HG02759 (cell line): ENCODE results near the gene ADCY2.

Experiments used
- ATAC-seq: cut with Tn5 transposase; IDR thresholded peaks from one replicate; pipeline ENCODE4 v1.9.1; 2021; ENCODE audit warnings: mild to moderate bottlenecking, moderate library complexity; ENCODE audit not compliant: unreplicated experiment

Gene ADCY2

DNA sequence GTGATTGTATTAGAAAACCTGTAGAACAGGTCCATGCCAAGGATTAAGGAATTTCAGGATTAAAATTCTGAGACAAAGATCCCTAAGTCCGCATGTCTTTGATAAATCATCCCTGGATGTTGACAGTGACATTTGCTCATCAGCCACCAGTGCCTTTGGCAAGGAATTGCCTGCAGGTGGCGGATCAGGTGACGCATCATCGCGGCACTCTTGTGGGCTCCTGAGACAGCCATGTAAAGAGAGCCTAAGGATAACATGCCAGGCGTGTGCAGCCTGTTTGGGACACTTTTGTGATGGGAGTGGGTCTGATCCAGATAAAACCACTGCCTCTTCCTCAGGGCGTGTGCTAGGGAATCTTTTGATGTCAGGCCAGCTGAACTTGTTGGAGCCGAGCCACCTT, 40.6 kb downstream of the ADCY2 start:
- ATAC-seq: no peak

DNA sequence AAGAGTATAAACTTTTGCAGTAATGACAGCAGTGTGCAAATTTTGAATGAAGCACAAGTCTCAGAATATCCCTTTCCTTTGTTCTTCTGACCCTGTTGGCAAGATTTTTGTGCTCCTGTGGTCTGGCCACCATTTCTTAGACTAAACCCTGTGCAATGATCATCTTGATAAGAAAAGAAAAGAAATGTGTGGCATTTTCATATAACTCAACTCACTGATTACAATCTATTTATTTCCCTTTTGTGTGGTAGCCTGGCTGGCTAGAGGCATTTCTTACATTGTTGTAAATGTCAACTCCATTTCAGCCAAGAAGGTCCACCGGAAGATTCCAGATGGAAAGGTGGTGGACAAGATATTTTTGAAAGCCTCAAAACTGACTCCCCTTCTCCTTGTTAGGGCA, 41.9 kb downstream of the ADCY2 start:
- no peak for ATAC-seq

DNA sequence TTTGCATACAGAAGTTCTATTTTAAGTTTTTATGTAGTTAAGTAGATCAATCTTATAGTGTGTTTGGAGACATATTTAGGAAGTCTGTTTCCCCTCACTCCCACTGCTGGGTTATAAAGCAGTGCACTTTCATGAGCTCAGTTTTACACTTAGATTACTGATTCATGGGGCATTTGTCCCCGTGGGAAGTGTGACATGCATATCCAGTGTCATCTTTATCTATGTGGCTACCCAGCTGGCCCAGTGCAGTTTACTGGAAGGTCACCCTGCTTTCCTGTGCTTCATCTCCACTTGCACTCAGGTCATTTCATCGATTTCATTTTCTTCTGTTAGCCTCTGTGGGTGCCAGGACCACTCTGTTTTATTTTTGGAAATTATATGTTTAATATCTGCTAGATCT, 49.1 kb downstream of the ADCY2 start:
- no peak for ATAC-seq

DNA sequence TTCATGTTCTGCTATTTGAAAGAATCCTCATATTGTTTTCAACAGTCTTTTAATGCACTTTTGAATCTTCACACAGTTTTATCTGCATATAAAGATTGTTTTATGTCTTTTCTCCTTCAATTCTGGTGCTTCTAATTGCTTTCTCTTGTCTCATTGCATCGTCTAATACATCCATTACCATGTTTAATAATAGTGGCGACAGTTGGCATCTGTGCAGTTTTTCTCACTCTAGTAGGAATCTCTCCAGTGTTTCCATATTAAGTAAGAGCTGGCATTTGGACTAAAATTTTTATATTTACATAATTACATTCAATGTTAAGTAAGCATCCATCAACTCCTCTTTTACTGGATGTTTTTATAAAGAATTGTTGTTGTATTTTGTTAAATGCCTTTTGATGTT, 49.9 kb downstream of the ADCY2 start:
- no peak for ATAC-seq

DNA sequence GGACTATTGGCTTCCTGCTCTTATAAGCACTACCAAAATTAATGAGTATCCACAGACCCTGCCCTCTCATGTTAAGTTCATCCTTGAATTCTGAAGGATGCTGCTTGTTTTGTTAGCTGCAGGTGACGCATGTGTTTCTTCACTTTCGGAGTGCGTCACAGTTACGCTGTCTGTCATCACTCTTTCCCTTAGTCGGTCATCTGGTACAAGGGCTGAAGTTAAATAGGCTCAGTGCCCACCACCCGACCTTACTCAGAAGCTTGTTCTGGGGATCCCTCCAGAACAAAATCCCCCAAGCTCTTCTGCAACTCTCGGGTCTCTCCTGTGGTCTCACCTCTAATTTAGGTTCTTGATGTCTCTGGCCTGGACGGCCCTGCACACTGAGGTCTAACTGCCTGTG, 51.0 kb downstream of the ADCY2 start:
- no peak for ATAC-seq

DNA sequence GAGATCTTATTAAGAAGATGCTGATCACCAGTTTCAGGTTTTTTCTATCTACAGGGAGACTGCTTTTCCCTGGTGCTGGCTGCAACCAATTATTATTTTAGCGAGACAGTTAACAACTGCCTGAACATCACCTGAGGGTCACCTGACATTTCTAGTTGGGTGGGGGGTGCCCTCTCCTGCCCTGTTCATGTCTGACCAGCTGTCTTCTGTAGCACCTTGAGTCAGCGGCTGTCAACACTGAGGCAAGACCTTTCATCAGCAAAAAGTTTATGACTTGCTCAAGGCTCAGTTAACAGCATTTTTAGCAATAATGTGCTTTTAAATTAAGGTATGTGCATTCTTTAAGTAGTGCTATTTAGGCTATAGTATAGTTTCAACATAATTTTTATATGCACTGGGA, 58.0 kb downstream of the ADCY2 start:
- no peak for ATAC-seq

DNA sequence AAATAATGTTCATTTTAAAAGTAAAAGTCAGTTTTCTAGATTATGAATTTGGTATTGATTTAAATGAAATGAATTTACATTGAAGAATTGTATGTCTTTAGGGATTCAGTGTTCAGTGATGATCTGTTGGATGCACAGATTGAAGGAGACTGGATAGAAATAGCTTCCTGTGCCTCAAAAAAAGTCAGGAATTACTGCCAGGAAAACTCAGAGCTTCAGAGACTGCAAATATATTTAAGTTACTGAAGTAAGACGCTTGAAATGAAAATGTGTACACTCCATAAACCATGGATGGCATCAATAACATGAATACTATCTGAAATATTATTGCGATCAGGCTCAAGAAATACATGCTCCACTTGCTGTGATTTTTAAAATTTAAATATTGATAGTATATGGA, 60.3 kb downstream of the ADCY2 start:
- ATAC-seq: no peak

DNA sequence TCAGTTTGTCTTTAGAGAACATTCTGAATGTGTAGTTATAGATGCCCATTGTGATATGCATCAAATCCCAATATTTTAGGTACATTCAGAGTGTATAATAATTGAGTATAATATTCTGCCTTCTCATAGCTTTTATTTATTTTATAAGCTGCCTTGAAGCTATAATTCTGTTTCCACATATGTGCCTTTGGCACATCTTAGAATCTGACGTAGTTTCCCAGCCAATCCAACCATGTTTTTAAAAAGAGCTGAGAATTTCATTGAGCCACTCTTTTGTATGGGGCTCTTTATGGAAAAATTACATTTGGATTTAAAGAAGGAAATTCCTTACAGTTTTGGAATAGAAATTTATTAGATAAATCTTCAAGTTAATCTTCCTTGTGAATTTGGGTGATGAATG, 65.4 kb downstream of the ADCY2 start:
- no peak for ATAC-seq

DNA sequence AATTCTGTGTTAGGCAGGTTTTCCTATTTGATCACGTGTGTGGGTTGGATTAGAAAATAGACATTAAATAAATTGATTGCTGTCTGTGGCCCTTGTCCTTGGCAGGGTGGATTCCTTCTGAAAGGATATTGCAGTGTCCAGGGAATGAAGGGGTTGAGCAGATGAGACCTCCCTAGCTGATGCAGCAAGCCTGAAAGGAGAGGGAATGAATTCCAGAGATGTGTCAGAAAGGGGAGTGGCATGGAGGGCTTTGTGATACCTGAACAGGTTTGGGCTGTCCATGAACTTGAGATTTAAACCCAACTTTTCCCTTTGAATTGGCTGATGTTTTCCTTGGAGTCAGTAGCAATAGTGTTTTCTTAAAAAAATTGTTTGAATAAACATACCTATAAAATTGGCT, 66.8 kb downstream of the ADCY2 start:
- no peak for ATAC-seq

DNA sequence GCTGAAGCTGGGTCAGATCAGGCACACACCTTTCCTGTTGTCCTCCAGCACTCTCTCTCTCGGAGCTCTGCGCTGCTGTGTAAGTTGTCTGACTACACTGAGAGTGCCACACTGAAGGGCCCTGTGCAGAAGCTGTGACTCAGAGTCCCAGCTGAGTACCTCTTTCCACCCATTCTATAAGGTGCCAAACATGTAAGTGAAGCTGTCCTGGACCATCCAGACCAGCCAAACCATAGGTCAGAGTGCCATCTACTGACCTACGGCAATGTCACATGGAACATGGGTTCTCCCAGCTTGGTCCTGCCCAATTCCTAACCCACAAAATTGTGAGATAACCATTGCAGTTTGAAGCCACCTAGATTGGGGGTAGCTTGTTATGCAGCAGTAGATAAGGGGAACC, 68.2 kb downstream of the ADCY2 start:
- no peak for ATAC-seq

DNA sequence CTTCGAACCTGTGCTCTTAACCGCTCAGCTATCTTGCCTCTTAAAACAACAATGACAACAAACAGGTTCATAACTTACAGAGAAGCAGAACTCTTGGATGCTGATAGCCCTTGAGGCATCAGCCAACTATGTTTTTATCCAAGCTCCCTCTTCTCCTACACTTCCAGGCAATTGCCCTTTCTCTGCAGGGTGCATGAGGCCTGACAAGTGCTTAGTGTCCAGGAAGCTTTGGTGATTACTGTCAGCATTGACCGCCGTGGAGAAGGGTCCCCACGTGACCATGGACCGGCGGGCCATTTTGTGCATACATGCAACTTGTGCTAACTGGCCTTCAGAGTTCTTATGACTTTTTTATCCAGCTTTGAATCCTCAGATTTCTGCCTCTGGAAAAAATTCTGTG, 71.2 kb downstream of the ADCY2 start:
- no peak for ATAC-seq

DNA sequence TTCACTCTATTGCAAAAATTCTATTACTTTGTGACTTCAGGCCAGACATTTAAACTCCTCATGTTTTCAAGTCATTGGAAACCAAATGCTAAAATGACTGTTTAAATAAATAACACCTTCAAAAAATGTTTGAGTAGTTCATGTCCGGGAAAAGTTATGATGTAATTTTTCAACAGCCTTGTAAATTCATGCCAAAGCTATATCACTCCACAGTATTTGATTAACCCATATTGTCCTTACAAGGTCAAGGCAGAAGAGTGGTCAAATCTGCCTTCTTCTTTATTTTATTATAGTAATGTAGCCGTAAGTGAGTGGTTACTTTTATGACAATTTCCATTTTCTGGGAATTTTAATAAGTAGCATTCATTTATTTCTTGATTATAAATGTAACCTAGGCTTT, 72.8 kb downstream of the ADCY2 start:
- ATAC-seq: no peak

DNA sequence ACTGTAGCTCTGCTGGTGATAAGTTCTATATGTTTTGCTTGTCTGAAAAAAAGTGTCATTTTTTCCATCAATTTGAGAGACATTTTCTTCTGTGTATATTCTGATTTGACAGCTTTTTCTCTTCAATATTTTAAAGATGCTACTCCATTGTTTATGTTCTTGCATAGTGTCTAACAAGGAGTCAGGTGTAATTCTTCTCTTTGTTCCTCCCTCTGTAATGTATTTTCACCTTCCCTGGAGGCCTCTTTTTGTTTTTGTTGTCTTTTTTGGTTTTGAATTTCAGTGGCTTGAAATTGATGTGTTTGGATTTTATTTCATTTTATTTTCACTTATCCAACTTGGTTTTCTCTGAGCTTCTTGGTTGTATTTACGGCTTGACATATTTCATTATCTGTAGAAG, 75.8 kb downstream of the ADCY2 start:
- ATAC-seq: no peak

DNA sequence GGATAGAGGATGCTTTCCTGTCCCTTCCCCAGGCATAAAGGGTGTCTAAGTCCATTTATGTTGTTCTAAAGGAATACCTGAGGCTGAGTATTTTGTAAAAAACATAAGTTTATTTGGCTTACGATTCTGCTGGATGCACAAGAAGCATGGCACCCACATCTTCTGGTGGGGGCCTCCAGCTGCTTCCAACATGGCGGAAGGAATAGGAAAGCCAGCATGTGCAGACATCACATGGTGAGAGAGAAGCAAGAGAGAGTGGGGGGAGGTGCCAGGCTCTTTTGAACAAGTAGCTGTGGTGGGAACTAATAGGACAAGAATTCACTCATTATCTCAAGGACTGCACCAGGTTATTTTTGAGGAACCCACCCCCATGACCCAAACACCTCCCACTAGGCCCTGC, 77.2 kb downstream of the ADCY2 start:
- ATAC-seq: no peak

DNA sequence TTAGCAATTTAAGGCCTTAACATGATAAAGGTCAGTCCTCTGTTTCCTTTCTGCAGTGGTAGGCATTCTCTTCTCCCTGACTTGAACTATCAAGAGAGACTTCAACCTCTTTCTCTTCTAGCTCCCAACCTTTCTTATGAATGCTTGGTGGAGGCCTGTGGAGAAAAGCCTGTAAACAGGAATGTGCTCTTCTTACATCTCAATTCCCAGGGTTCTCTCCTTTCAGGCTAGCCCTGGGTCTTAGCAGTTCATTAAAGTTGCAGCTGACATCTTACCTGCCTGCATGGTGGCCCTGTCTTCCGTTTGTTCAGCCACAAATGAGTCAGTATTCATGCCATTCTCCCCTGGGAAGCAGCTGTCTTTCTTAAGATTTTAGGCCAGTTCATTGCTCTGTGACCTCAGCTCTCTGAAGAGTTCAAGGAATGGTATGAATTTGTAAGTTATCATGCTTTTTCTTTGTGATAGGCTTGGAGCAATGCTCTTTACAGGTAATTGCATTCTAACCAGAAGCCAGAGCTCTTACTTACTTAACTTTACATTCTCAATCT, 77.8 kb downstream of the ADCY2 start:
- no peak for ATAC-seq

DNA sequence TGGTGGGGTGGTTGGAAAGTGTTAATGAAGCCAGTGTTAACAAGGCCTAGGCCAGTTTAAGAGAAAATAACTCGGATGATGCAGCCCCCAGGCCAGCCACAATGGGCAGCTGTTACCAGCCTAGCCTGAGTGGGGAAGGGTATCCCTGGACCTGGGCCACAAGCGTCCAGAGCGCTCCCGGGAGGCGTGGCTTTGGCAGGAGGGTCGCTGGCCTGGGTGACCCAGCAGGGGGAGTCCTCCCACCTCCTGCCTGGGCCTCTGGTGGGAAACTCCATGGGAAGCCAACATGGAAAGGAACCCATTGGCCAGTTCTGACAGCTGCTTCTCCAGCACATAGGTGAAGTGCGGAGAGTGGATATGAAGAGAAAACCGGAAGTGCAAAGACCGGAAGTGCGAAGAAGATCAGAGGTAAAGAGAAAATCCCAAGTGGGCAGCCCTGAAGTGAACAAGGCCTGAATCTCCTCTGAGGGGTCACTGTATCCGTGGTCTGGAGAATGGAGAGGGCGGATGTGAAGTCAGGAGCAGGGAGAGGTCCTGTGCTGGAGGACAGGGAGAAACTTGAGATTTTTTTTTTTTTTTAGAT, 79.0 kb downstream of the ADCY2 start:
- no peak for ATAC-seq

DNA sequence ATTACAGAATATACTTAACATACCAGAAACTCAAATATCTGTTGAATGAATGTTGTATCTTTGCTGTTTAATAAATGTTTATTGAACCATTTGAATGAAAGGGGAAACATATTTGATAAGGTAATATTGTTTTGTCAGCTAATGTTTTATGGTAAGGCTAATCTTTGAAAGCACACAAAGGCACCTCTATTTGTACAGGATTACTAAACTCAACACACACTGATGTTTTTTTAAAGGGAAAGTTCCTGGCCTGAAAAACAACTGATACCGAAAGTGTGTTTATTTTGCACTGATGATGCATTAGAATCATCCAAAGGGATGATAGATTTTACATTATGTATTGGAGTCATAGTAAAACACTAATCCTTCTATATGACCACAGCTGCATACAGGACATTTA, 82.5 kb downstream of the ADCY2 start:
- ATAC-seq: no peak

DNA sequence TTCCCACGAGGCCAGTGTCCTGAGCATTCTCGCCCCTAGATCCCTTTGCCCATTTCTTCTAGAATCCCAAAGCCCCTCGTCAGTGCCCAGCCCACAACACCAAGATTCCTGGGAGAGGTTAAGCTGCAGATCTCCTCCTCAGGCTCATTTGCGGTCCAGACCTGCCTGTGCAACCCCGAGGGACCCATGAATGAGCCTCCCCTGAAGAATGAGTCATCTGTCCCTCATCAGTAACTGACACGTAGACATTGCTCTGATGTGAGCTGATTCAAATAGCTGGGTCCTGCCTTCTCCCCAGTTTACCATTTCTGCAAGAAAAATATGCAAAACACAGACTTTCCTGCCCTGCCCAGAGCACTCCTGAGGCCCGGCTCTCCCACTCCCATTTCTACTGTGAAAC, 92.8 kb downstream of the ADCY2 start:
- no peak for ATAC-seq

DNA sequence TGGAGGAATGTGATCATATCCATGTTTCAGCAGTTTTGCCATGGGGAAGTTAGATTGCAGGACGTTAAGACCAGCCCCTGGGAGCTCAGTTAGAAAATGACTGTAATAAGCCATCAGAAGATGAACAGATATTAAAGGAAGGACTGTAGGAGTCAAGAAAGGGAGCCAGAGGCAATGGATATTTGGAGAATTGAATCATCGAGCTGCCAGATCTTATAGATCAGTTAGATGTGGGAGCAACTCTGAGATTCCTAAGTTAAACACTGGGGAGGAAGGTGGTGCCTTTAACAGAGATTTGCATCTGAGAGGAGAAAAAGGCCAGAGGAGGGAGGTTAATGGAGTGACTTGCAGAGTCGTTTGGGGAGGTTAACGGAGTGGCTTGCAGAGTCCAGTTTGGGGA, 96.4 kb downstream of the ADCY2 start:
- ATAC-seq: no peak

DNA sequence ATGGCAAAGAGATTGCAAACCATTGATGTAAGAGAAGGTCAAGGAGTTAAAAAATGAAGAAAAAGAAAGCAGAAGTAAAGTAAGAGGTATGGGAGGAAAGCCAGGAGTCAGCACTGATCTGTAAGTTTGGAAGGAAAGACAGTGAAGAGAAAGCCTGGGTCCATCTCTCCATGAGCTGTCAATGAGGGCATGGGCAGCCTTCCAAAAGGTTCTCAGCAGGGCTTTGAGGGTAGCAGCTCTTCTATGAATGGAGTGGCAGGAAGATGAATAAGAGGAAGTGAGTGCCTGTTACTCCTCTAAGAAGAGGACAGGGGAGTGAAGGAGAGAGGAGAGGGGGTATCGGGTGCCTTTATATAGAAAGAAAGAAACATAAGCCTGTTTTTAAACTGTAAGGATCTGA, 97.1 kb downstream of the ADCY2 start:
- no peak for ATAC-seq

DNA sequence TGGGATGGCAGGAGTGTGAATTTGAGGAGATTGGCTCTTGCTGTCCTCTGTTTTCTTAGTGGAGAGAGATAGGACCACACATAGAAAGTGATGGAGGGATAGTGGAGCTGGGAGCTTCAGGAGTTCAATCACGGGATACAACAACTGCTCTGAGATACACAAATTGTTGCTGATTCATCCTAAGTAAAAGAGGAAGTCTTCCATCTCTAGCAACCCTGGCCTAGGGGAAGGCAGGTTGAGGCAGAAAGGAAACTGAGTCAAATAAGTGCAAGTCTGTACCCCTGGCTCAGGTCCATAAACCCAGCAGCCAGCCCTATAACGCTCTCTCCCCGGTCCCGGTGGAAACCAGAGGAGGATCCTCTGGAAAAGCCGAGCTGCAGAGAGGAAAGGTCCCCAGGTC, 97.7 kb downstream of the ADCY2 start:
- ATAC-seq: no peak

DNA sequence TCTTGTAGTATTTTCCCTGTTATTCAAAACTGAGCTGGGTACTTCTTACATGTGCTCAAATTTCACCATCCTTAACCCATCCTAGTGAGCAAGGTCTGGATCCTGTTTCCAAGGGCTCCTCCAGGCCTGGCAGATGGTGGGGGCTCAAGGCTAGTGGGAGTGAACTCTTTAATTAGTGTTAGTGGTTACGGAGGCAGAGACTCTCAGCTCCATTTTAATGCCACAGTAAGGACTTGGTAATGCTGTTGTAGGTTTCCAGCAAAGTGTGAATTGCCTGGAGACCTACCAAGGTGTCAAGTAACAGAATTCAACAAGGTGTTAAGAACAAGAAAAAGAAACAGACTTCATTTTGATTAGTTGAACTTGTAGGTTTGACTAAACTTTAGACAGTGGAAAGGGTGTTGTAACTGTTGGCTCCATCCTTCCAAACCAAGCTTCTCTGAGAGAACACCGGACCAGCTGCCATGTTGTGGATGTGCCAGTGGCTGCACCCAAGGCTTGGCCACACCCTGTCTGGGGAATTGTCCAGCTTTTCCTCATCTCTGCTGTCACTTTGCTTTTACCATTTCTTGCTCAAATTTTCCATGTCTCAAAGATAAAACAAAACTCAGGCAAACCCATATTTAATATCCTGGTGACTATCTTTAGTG, 98.7 kb downstream of the ADCY2 start:
- no peak for ATAC-seq

DNA sequence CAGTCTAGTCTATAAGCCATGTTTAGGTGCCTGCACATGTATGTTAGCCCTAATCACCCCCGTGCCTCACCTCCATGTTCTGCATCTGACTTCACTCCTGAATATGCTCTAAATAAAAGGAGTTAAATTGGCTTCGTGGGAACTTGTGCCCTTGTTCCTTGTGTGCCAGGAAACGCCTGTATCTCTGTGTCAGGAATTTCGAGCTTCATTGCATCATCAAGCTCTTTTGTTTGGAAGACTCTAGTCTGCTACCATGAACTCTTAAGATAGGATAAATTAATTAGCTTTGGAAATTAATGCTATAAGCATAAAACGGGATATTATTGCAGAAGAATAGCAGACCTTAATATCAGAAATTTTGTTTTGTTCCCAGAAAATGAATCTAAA, 99.2 kb downstream of the ADCY2 start:
- no peak for ATAC-seq
